Panc1 (cell line): ENCODE measurements around the gene TMTC3. TPM values are rescaled to one million over a fixed set of nuclear protein-coding genes. Genes with fewer than 3 reads are reported as not detected.
A peak's percentile ranks its signal among the peaks of the same experiment; 100 is the strongest.

Source experiments
- ATAC-seq: fragments of 200-7000 bp; cut with Tn5 transposase; 2 replicates; pipeline ENCODE4 v1.9.1; 2020; ENCODE audit warnings: mild to moderate bottlenecking, moderate library complexity
- BruUV-seq: library from RNA; stranded (reverse); fragments of 400-500 nt; replicated peaks from 2 replicates; lab custom pipeline; 2021; lab: Mats Ljungman, UMichigan
- CTCF ChIA-PET: fragments of 300-600 bp; sonication (Branson Sonifier 250); formaldehyde crosslinking; loops from one replicate; lab custom pipeline; 2022; ENCODE audit warnings: antibody characterized with exemption; lab: Charles Lee
- POLR2A ChIA-PET: fragments of 300-600 bp; sonication (Branson Sonifier 250); formaldehyde crosslinking; loops from one replicate; lab custom pipeline; 2022; ENCODE audit warnings: antibody characterized with exemption; lab: Charles Lee
- DNase-seq: peaks from one replicate; pipeline ENCODE4 v3.0.0-alpha.2; 2010; ENCODE audit warnings: low read depth, low spot score
- H3K27ac ChIP-seq: 2 replicates; pipeline ENCODE4 v1.5.1; 2011; ENCODE audit warnings: mild to moderate bottlenecking, low read length, inconsistent platforms
- H3K27me3 ChIP-seq: fragments of 200-500 bp; sonication (Bioruptor generic); 2 replicates; pipeline ENCODE4 v1.6.0; 2014; ENCODE audit warnings: low read length, inconsistent platforms; ENCODE audit not compliant: control insufficient read depth, insufficient read depth
- H3K36me3 ChIP-seq: fragments of 200-500 bp; sonication (Bioruptor generic); 2 replicates; pipeline ENCODE4 v1.5.1; 2014; ENCODE audit warnings: inconsistent platforms, mild to moderate bottlenecking, low read length, moderate library complexity; ENCODE audit not compliant: control insufficient read depth, insufficient read depth
- H3K4me1 ChIP-seq: 2 replicates; pipeline ENCODE4 v1.5.1; 2011; ENCODE audit warnings: inconsistent platforms, mild to moderate bottlenecking, low read length, moderate library complexity; ENCODE audit not compliant: control insufficient read depth, insufficient read depth
- H3K4me3 ChIP-seq, 2 experiments: 2 replicates each; pipeline ENCODE4 v1.5.1; 2011 to 2012; ENCODE audit warnings: low read depth in 2 of 2, low read length in 2 of 2, mild to moderate bottlenecking in 2 of 2, inconsistent platforms in 1 of 2, moderate library complexity in 1 of 2
- H3K9me3 ChIP-seq: fragments of 200-500 bp; sonication (Bioruptor generic); 2 replicates; pipeline ENCODE4 v1.5.1; 2014; ENCODE audit warnings: low read depth, mild to moderate bottlenecking, inconsistent platforms, low read length, moderate library complexity; ENCODE audit not compliant: control insufficient read depth, insufficient read depth
- POLR2AphosphoS5 ChIP-seq: IDR thresholded peaks from 2 replicates; pipeline ENCODE4 v1.6.1; 2012; ENCODE audit warnings: mild to moderate bottlenecking, low read depth, low read length, moderate library complexity
- SIN3A ChIP-seq: IDR thresholded peaks from 2 replicates; pipeline ENCODE4 v1.6.1; 2012; ENCODE audit warnings: low read depth, mild to moderate bottlenecking, low read length, moderate library complexity, borderline replicate concordance; ENCODE audit not compliant: insufficient read depth
- TCF7L2 ChIP-seq: IDR thresholded peaks from 2 replicates; pipeline ENCODE4 v1.6.1; 2011; ENCODE audit warnings: mild to moderate bottlenecking, low read depth, low read length, inconsistent platforms
- in situ Hi-C: cut with HindIII; loops from 2 replicates; pipeline ENCODE4 v1.10.0; 2016; ENCODE audit warnings: low sequenced_read_pairs, low pct_unique_long_range_greater_than_20kb
- intact Hi-C: fragments of 100-400 bp; cut with micrococcal nuclease; formaldehyde crosslinking; loops from one replicate; pipeline ENCODE4 v1.10.0; 2022; ENCODE audit not compliant: unreplicated experiment
- total RNA-seq: library from RNA; stranded (reverse); gene quantifications from one replicate; pipeline ENCODE4 v1.2.1, GENCODE V29; 2021; ENCODE audit not compliant: unreplicated experiment
- TF ChIP-seq, protein P1 (sequence below), 2 experiments: IDR thresholded peaks; 2 replicates each; pipeline ENCODE4 v1.6.1; 2011 to 2012; ENCODE audit warnings: low read depth in 2 of 2, control low read depth in 1 of 2, low read length in 1 of 2, mild to moderate bottlenecking in 1 of 2, moderate library complexity in 1 of 2; ENCODE audit not compliant: insufficient read depth in 1 of 2
- TF ChIP-seq, protein P2 (sequence below): fragments of 450-650 bp; IDR thresholded peaks from 2 replicates; pipeline ENCODE4 v1.5.1; 2017; ENCODE audit warnings: mild to moderate bottlenecking

The TMTC3 gene
- total RNA-seq, 1 experiment from 2014 or later: 21.6 TPM

DNA sequence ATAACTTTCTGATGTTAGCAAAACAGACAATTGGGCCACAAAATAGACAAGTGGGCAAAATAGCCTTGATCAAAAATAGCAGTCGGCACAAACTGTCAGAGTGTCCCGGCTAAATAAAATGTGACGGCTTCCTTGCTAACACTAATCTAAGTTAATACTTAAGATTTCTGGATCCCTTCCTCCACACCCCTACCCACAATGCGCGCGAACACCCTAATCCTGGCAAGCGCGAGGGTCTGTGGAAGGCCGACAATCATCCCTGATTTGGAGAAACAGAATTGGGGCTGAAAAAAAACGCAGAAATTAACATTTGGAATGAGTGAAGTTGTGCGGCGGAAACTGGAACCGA is 708 bp upstream of the TMTC3 start:
- Histone ChIP-seq H3K36me3 (peaks cover 5% of the 10 kb centered on the region), H3K27me3 (no peaks in the 10 kb centered on the region), H3K9me3 (no peaks in the 10 kb centered on the region), H3K27ac (peak overlapping the region; percentile 88), H3K4me3 (peak overlapping the region; percentile 93 to 98), H3K4me1 (peaks cover 7% of the 10 kb centered on the region; the same call in 1 of the 2 replicates)
- BruUV-seq: no TSS peak
- intact Hi-C loops (no loop called here), in situ Hi-C loops (no loop called here)
- no peak for TF ChIP-seq TCF7L2
- TF ChIP-seq, protein P1, sequence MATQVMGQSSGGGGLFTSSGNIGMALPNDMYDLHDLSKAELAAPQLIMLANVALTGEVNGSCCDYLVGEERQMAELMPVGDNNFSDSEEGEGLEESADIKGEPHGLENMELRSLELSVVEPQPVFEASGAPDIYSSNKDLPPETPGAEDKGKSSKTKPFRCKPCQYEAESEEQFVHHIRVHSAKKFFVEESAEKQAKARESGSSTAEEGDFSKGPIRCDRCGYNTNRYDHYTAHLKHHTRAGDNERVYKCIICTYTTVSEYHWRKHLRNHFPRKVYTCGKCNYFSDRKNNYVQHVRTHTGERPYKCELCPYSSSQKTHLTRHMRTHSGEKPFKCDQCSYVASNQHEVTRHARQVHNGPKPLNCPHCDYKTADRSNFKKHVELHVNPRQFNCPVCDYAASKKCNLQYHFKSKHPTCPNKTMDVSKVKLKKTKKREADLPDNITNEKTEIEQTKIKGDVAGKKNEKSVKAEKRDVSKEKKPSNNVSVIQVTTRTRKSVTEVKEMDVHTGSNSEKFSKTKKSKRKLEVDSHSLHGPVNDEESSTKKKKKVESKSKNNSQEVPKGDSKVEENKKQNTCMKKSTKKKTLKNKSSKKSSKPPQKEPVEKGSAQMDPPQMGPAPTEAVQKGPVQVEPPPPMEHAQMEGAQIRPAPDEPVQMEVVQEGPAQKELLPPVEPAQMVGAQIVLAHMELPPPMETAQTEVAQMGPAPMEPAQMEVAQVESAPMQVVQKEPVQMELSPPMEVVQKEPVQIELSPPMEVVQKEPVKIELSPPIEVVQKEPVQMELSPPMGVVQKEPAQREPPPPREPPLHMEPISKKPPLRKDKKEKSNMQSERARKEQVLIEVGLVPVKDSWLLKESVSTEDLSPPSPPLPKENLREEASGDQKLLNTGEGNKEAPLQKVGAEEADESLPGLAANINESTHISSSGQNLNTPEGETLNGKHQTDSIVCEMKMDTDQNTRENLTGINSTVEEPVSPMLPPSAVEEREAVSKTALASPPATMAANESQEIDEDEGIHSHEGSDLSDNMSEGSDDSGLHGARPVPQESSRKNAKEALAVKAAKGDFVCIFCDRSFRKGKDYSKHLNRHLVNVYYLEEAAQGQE (IDR thresholded peaks at IDR 0.05; ENCODE audit: insufficient read depth in 1 of 2, low read depth in 2 of 2, low read length in 1 of 2): no peak
- no peak for TF ChIP-seq POLR2AphosphoS5
- no peak for TF ChIP-seq SIN3A
- TF ChIP-seq, protein P2, sequence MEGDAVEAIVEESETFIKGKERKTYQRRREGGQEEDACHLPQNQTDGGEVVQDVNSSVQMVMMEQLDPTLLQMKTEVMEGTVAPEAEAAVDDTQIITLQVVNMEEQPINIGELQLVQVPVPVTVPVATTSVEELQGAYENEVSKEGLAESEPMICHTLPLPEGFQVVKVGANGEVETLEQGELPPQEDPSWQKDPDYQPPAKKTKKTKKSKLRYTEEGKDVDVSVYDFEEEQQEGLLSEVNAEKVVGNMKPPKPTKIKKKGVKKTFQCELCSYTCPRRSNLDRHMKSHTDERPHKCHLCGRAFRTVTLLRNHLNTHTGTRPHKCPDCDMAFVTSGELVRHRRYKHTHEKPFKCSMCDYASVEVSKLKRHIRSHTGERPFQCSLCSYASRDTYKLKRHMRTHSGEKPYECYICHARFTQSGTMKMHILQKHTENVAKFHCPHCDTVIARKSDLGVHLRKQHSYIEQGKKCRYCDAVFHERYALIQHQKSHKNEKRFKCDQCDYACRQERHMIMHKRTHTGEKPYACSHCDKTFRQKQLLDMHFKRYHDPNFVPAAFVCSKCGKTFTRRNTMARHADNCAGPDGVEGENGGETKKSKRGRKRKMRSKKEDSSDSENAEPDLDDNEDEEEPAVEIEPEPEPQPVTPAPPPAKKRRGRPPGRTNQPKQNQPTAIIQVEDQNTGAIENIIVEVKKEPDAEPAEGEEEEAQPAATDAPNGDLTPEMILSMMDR: no peak
- ATAC-seq (no peak), DNase-seq (no peak)
- CTCF ChIA-PET: no interaction called here
- POLR2A ChIA-PET: interaction anchor here (1.0 kb wide), 1 partner anchor 9 kb away, joined by 6 read pairs; no protein-coding TSS in a partner anchor

DNA sequence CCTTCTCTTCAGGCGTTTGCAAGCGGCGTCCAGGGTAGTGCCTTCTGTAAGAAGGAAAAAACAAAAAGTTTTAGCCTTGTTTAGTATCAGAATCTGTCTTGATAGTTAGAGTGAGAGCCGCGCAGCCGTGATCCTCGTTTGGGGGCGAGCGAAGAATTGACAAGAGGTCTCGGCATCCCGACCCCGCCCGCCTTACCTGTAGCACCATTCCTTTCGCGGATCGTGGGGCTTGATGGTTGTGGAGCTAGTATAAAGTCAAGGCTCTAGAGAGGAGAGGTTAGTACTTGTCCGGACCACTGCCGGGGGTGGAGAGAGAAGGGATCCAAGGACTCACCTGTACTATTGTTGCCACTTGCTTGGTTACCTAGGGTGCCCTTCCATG is 494 bp downstream of the TMTC3 start:
- CTCF ChIA-PET: interaction anchor here (0.6 kb wide), 1 partner anchor 824 kb away, joined by 4 read pairs; no protein-coding TSS in a partner anchor
- BruUV-seq: TSS peak; percentile 81
- peak; percentile 2 for ATAC-seq

More for the DNA sequence above, 494 bp downstream of the TMTC3 start:
- Histone ChIP-seq H3K9me3 (no peaks in the 10 kb centered on the region), H3K4me3 (peak overlapping the region; percentile 93 to 98), H3K27ac (peak overlapping the region; percentile 88), H3K4me1 (peaks cover 7% of the 10 kb centered on the region; the same call in 1 of the 2 replicates), H3K36me3 (peaks cover 5% of the 10 kb centered on the region), H3K27me3 (no peaks in the 10 kb centered on the region)
- DNase-seq: no peak
- POLR2A ChIA-PET: interaction anchor here (1.0 kb wide), 1 partner anchor 10 kb away, joined by 6 read pairs; no protein-coding TSS in a partner anchor
- intact Hi-C loops: no loop called here
- no peak for TF ChIP-seq SIN3A
- TF ChIP-seq, protein P1 (IDR thresholded peaks at IDR 0.05; ENCODE audit: insufficient read depth in 1 of 2, low read depth in 2 of 2, low read length in 1 of 2): no peak
- TF ChIP-seq, protein P2: no peak
- no peak for TF ChIP-seq POLR2AphosphoS5
- TF ChIP-seq TCF7L2: no peak
- in situ Hi-C loops: no loop called here
